ENCODE measurements around the gene GPC6.

DNA sequence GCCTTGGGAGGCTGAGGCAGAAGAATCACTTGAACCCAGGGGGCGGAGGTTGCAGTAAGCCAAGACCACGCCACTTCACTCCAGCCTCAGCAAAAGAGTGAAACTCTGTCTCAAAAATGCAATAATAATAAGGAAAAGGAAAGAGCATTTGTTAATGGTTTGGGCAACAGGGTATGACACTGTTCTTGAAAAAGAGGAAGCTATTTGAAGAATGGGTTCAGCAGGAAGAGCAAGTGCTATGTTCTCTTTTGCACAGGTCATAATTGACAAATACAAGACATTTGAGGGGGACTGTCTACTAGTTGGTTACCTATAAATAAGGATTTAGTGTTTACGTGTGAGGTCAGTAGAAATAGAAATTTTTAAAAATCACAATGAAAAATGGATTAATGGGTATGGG lies 1034.6 kb downstream of the GPC6 start:
- TF ChIP-seq YY1 (IDR thresholded peaks at IDR 0.05; ENCODE audit: extremely low read depth, insufficient replicate concordance, low read depth, low read length) (no peak), EZH2 (IDR thresholded peaks at IDR 0.05) (no peak)
